ENCODE results near the gene AUP1.
A peak's percentile ranks its signal among the peaks of the same experiment; 100 is the strongest.

The AUP1 gene

GRCh38 chr2:74533464-74533863, 4.0 kb upstream of the AUP1 start:
- no peak for DNase-seq

GRCh38 chr2:74532222-74532621, 2.7 kb upstream of the AUP1 start:
- no peak for DNase-seq

GRCh38 chr2:74531666-74532065, 2.2 kb upstream of the AUP1 start:
- DNase-seq, result no peak

- DNase-seq, result no peak
Observed at GRCh38 chr2:74530239-74531187, 1.0 kb upstream of the AUP1 start.

GRCh38 chr2:74528600-74529356, 728 bp downstream of the AUP1 start:
- DNase-seq, result no peak

- no peak for DNase-seq
Observed at GRCh38 chr2:74527741-74528140, 1.8 kb downstream of the AUP1 start.

- no peak for DNase-seq
Observed at GRCh38 chr2:74526649-74527230, 2.8 kb downstream of the AUP1 start.

GRCh38 chr2:74525717-74526648, 3.5 kb downstream of the AUP1 start, which contains the start of gene DQX1:
Gene DQX1, minus strand, starts transcription at chr2:74526231. Its CDS starts 502 bp downstream, at chr2:74525729.
- no peak for DNase-seq

GRCh38 chr2:74524955-74525716, 4.4 kb downstream of the AUP1 start:
- DNase-seq, result no peak

GRCh38 chr2:74524005-74524404, 5.5 kb downstream of the AUP1 start:
- DNase-seq, result no peak

- no peak for DNase-seq
Observed at GRCh38 chr2:74522516-74522915, 7.0 kb downstream of the AUP1 start.

GRCh38 chr2:74516650-74517049, 12.9 kb downstream of the AUP1 start:
- DNase-seq, result no peak

GRCh38 chr2:74515981-74516633, 13.4 kb downstream of the AUP1 start:
- no peak for DNase-seq

GRCh38 chr2:74515271-74515980, 14.1 kb downstream of the AUP1 start:
- peak; percentile 8 for DNase-seq

GRCh38 chr2:74514368-74515270, 14.9 kb downstream of the AUP1 start, which contains the start of gene TLX2:
Gene TLX2, plus strand, starts transcription at chr2:74514450. Its CDS starts 357 bp downstream, at chr2:74514807.
- no peak for DNase-seq

GRCh38 chr2:74513605-74514367, 15.7 kb downstream of the AUP1 start:
- peak; percentile 32 for DNase-seq

GRCh38 chr2:74512744-74513604, 16.5 kb downstream of the AUP1 start:
- no peak for DNase-seq
